Measurements from ENCODE around the gene KDF1. TPM values are rescaled to one million over a fixed set of nuclear protein-coding genes. Genes with fewer than 3 reads are reported as not detected.

Gene KDF1
- total RNA-seq, 1 donor from 2014 or later, result 11.9 TPM

DNA sequence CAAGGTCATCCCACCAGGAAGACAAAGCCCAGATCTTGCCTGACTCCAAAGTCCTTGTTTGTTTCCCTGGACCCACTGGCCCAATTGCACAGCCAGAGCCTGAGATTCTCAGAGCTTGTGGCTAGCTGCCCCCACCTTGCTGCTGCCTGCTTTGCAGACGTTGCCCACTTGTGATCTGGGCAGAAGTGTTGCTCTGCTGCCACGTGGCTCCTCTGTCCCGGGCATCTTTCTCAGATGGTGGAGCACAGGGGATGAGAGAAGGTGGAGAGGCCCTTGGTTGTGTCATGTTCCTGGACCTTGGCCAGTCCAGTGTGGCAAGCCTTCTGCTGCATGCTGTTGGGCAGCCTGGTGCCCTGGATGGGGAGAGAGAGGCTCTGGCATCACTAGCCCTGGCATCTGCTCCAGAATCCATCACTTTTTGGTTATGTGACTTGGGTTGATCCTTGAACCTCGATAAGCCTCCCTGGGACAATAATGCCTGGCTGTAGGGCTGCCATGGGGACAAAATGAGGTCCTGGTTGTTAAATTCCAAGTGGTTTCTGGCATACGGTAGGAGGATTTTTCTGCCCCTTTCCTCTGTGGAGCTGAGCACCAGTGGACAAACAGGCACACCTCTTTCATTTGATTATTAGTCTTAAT lies 44.9 kb downstream of the KDF1 start:
- Mint-ChIP-seq H3K36me3 (no peaks in the 10 kb centered on the region), H3K4me1 (no peaks in the 10 kb centered on the region), H3K27me3 (ENCODE audit: low read depth) (peaks cover 1% of the 10 kb centered on the region), H3K9me3 (no peaks in the 10 kb centered on the region), H3K27ac (no peak overlapping the region), H3K4me3 (no peak overlapping the region)
- TF ChIP-seq CTCF (IDR thresholded peaks at IDR 0.05; ENCODE audit: unreplicated experiment), result no peak
- DNase-seq (ENCODE audit: low spot score in 2 of 2, unreplicated experiment in 2 of 2), result no peak

- no peak for TF ChIP-seq CTCF (IDR thresholded peaks at IDR 0.05; ENCODE audit: unreplicated experiment)
- peaks cover 1% of the 10 kb centered on the region for H3K27me3 Mint-ChIP-seq (ENCODE audit: low read depth)
- H3K9me3 Mint-ChIP-seq, result no peaks in the 10 kb centered on the region
- no peak within 1 kb of the TSS for H3K27ac Mint-ChIP-seq
- H3K4me3 Mint-ChIP-seq, result no peak within 1 kb of the TSS
- DNase-seq (ENCODE audit: low spot score in 2 of 2, unreplicated experiment in 2 of 2), result no peak
- H3K36me3 Mint-ChIP-seq, result no peaks in the 10 kb centered on the region
- H3K4me1 Mint-ChIP-seq, result no peaks in the 10 kb centered on the region
These were observed 46.3 kb downstream of the KDF1 start, which contains the start of gene NR0B2 for GRCh38 chr1:26913754-26914619. NR0B2 (minus strand) TSS chr1:26913975; CDS start chr1:26913940, 35 bp downstream.

- no peak for DNase-seq (ENCODE audit: low spot score in 2 of 2, unreplicated experiment in 2 of 2)
- H3K27me3 Mint-ChIP-seq (ENCODE audit: low read depth), result peaks cover 1% of the 10 kb centered on the region
- no peak for TF ChIP-seq CTCF (IDR thresholded peaks at IDR 0.05; ENCODE audit: unreplicated experiment)
- no peaks in the 10 kb centered on the region for H3K36me3 Mint-ChIP-seq
- H3K4me3 Mint-ChIP-seq, result no peak overlapping the region
- no peak overlapping the region for H3K27ac Mint-ChIP-seq
- H3K9me3 Mint-ChIP-seq, result no peaks in the 10 kb centered on the region
- no peaks in the 10 kb centered on the region for H3K4me1 Mint-ChIP-seq
These were observed 46.9 kb downstream of the KDF1 start for GRCh38 chr1:26913389-26913753.

GRCh38 chr1:26912147-26912490 lies 48.1 kb downstream of the KDF1 start:
- H3K4me1 Mint-ChIP-seq, result no peaks in the 10 kb centered on the region
- H3K9me3 Mint-ChIP-seq, result no peaks in the 10 kb centered on the region
- H3K27ac Mint-ChIP-seq, result no peak overlapping the region
- no peak for DNase-seq (ENCODE audit: low spot score in 2 of 2, unreplicated experiment in 2 of 2)
- no peak for TF ChIP-seq CTCF (IDR thresholded peaks at IDR 0.05; ENCODE audit: unreplicated experiment)
- no peak overlapping the region for H3K4me3 Mint-ChIP-seq
- H3K27me3 Mint-ChIP-seq (ENCODE audit: low read depth), result peaks cover 1% of the 10 kb centered on the region
- no peaks in the 10 kb centered on the region for H3K36me3 Mint-ChIP-seq

GRCh38 chr1:26911399-26912146 lies 48.7 kb downstream of the KDF1 start:
- no peaks in the 10 kb centered on the region for H3K36me3 Mint-ChIP-seq
- H3K4me3 Mint-ChIP-seq, result no peak overlapping the region

More at GRCh38 chr1:26911399-26912146, 48.7 kb downstream of the KDF1 start:
- DNase-seq (ENCODE audit: low spot score in 2 of 2, unreplicated experiment in 2 of 2), result no peak
- no peaks in the 10 kb centered on the region for H3K4me1 Mint-ChIP-seq
- H3K27ac Mint-ChIP-seq, result no peak overlapping the region
- H3K9me3 Mint-ChIP-seq, result no peaks in the 10 kb centered on the region
- no peak for TF ChIP-seq CTCF (IDR thresholded peaks at IDR 0.05; ENCODE audit: unreplicated experiment)
- H3K27me3 Mint-ChIP-seq (ENCODE audit: low read depth), result peaks cover 1% of the 10 kb centered on the region
